Mucosa of stomach (tissue), 1 donor: Measurements from ENCODE around the gene DEFB112.

Experiments used
- H3K27me3 ChIP-seq: one replicate; pipeline ENCODE4 v1.7.0; 2013; ENCODE audit warnings: mild to moderate bottlenecking, low read length; ENCODE audit not compliant: control insufficient read depth, insufficient read depth
- H3K36me3 ChIP-seq: one replicate; pipeline ENCODE4 v1.7.0; 2013; ENCODE audit warnings: low read length; ENCODE audit not compliant: control insufficient read depth, insufficient read depth
- H3K4me1 ChIP-seq: one replicate; pipeline ENCODE4 v1.7.0; 2013; ENCODE audit warnings: mild to moderate bottlenecking, low read length; ENCODE audit not compliant: control insufficient read depth, insufficient read depth
- H3K4me3 ChIP-seq: one replicate; pipeline ENCODE4 v1.7.0; 2013; ENCODE audit warnings: low read length
- H3K9ac ChIP-seq: one replicate; pipeline ENCODE4 v1.7.0; 2013; ENCODE audit warnings: mild to moderate bottlenecking, low read length, moderate library complexity
- H3K9me3 ChIP-seq: one replicate; pipeline ENCODE4 v1.7.0; 2013; ENCODE audit warnings: mild to moderate bottlenecking, low read length, moderate library complexity; ENCODE audit not compliant: control insufficient read depth
- donor health status: Pancreatic carcinoma.

DEFB112 gene

GRCh38 chr6:50070101-50070500 lies 20.4 kb upstream of the DEFB112 start:
- H3K4me3 ChIP-seq: no peak overlapping the region
- H3K27me3 ChIP-seq: no peaks in the 10 kb centered on the region
- no peaks in the 10 kb centered on the region for H3K36me3 ChIP-seq
- H3K4me1 ChIP-seq: no peaks in the 10 kb centered on the region
- no peaks in the 10 kb centered on the region for H3K9me3 ChIP-seq
- H3K9ac ChIP-seq: no peak overlapping the region

- Histone ChIP-seq H3K4me3 (no peak overlapping the region), H3K27me3 (no peaks in the 10 kb centered on the region), H3K9me3 (no peaks in the 10 kb centered on the region), H3K9ac (no peak overlapping the region), H3K4me1 (no peaks in the 10 kb centered on the region), H3K36me3 (no peaks in the 10 kb centered on the region)
Measured at GRCh38 chr6:50062051-50062450, 12.3 kb upstream of the DEFB112 start.

GRCh38 chr6:50056242-50056641 lies 6.5 kb upstream of the DEFB112 start:
- H3K27me3 ChIP-seq: no peaks in the 10 kb centered on the region
- no peak overlapping the region for H3K9ac ChIP-seq
- H3K4me1 ChIP-seq: no peaks in the 10 kb centered on the region
- no peak overlapping the region for H3K4me3 ChIP-seq
- H3K9me3 ChIP-seq: no peaks in the 10 kb centered on the region
- H3K36me3 ChIP-seq: no peaks in the 10 kb centered on the region

GRCh38 chr6:50047026-50047425 lies 2.7 kb downstream of the DEFB112 start:
- H3K27me3 ChIP-seq: no peaks in the 10 kb centered on the region
- H3K9me3 ChIP-seq: no peaks in the 10 kb centered on the region
- no peak overlapping the region for H3K9ac ChIP-seq
- H3K4me3 ChIP-seq: no peak overlapping the region
- H3K36me3 ChIP-seq: no peaks in the 10 kb centered on the region
- no peaks in the 10 kb centered on the region for H3K4me1 ChIP-seq

GRCh38 chr6:50030777-50031562 lies 18.8 kb downstream of the DEFB112 start:
- Histone ChIP-seq H3K4me1 (no peaks in the 10 kb centered on the region), H3K9ac (no peak overlapping the region), H3K27me3 (no peaks in the 10 kb centered on the region), H3K9me3 (no peaks in the 10 kb centered on the region), H3K4me3 (no peak overlapping the region), H3K36me3 (no peaks in the 10 kb centered on the region)

GRCh38 chr6:50030350-50030749 lies 19.4 kb downstream of the DEFB112 start:
- no peaks in the 10 kb centered on the region for H3K36me3 ChIP-seq
- H3K27me3 ChIP-seq: no peaks in the 10 kb centered on the region
- no peak overlapping the region for H3K9ac ChIP-seq
- H3K9me3 ChIP-seq: no peaks in the 10 kb centered on the region
- no peaks in the 10 kb centered on the region for H3K4me1 ChIP-seq
- no peak overlapping the region for H3K4me3 ChIP-seq

- Histone ChIP-seq H3K36me3 (no peaks in the 10 kb centered on the region), H3K27me3 (no peaks in the 10 kb centered on the region), H3K9me3 (no peaks in the 10 kb centered on the region), H3K9ac (no peak overlapping the region), H3K4me1 (no peaks in the 10 kb centered on the region), H3K4me3 (no peak overlapping the region)
Measured at GRCh38 chr6:50025258-50025657, 24.5 kb downstream of the DEFB112 start.

- Histone ChIP-seq H3K36me3 (no peaks in the 10 kb centered on the region), H3K9ac (no peak within 1 kb of the TSS), H3K9me3 (no peaks in the 10 kb centered on the region), H3K27me3 (no peaks in the 10 kb centered on the region), H3K4me1 (no peaks in the 10 kb centered on the region), H3K4me3 (no peak within 1 kb of the TSS)
Measured at GRCh38 chr6:50021894-50022293, 27.8 kb downstream of the DEFB112 start, which contains the start of gene DEFB110. TSS of gene DEFB110 (minus strand) at chr6:50021994. CDS start at chr6:50021935, 59 bp downstream.

- Histone ChIP-seq H3K4me1 (no peaks in the 10 kb centered on the region), H3K9me3 (no peaks in the 10 kb centered on the region), H3K4me3 (no peak overlapping the region)
Measured at GRCh38 chr6:50007819-50008218, 41.9 kb downstream of the DEFB112 start.

GRCh38 chr6:50003139-50003538 lies 46.6 kb downstream of the DEFB112 start:
- H3K4me3 ChIP-seq: no peak overlapping the region
- no peaks in the 10 kb centered on the region for H3K27me3 ChIP-seq
- no peak overlapping the region for H3K9ac ChIP-seq
- H3K4me1 ChIP-seq: no peaks in the 10 kb centered on the region
- H3K9me3 ChIP-seq: no peaks in the 10 kb centered on the region
- no peaks in the 10 kb centered on the region for H3K36me3 ChIP-seq

More at GRCh38 chr6:50007819-50008218, 41.9 kb downstream of the DEFB112 start:
- no peaks in the 10 kb centered on the region for H3K27me3 ChIP-seq
- no peak overlapping the region for H3K9ac ChIP-seq
- H3K36me3 ChIP-seq: no peaks in the 10 kb centered on the region

- H3K4me1 ChIP-seq: no peaks in the 10 kb centered on the region
- H3K9me3 ChIP-seq: no peaks in the 10 kb centered on the region
- no peak overlapping the region for H3K4me3 ChIP-seq
- H3K9ac ChIP-seq: no peak overlapping the region
- H3K27me3 ChIP-seq: no peaks in the 10 kb centered on the region
- H3K36me3 ChIP-seq: no peaks in the 10 kb centered on the region
Measured at GRCh38 chr6:49995278-49995677, 54.5 kb downstream of the DEFB112 start.
